Smooth muscle cell (in vitro differentiated cells): ENCODE data around the gene CNNM1. TPM values are rescaled to one million over a fixed set of nuclear protein-coding genes. Genes with fewer than 3 reads are reported as not detected.

Experiments used
- DNase-seq: peaks from one replicate; lab custom pipeline; 2025; ENCODE audit not compliant: unreplicated experiment; lab: John Stamatoyannopoulos, UW
- H2AFZ ChIP-seq: fragments of 200-600 bp; sonication (generic); 2 replicates; pipeline ENCODE4 v1.6.0; 2016; ENCODE audit warnings: antibody characterized with exemption, low read depth, mild to moderate bottlenecking
- H3F3A ChIP-seq: fragments of 200-600 bp; sonication (generic); 2 replicates; pipeline ENCODE4 v1.6.0; 2017; ENCODE audit warnings: antibody characterized with exemption, low read depth
- H3K27ac ChIP-seq: fragments of 200-600 bp; sonication (generic); 2 replicates; pipeline ENCODE4 v1.5.1; 2016; ENCODE audit warnings: low read depth, mild to moderate bottlenecking
- H3K27me3 ChIP-seq: fragments of 200-600 bp; sonication (generic); 2 replicates; pipeline ENCODE4 v1.6.1; 2016; ENCODE audit warnings: low read depth, mild to moderate bottlenecking
- H3K36me3 ChIP-seq: fragments of 200-600 bp; sonication (generic); 2 replicates; pipeline ENCODE4 v1.5.1; 2016; ENCODE audit warnings: low read depth
- H3K4me1 ChIP-seq: fragments of 200-600 bp; sonication (generic); 2 replicates; pipeline ENCODE4 v1.5.1; 2016; ENCODE audit warnings: low read depth
- H3K4me2 ChIP-seq: fragments of 200-600 bp; sonication (generic); 2 replicates; pipeline ENCODE4 v1.6.0; 2016; ENCODE audit warnings: mild to moderate bottlenecking
- H3K4me3 ChIP-seq: fragments of 200-600 bp; sonication (generic); 2 replicates; pipeline ENCODE4 v1.5.1; 2016; ENCODE audit warnings: mild to moderate bottlenecking
- H3K79me2 ChIP-seq: fragments of 200-600 bp; sonication (generic); 2 replicates; pipeline ENCODE4 v1.6.0; 2016; ENCODE audit warnings: low read depth, mild to moderate bottlenecking
- H3K9ac ChIP-seq: fragments of 200-600 bp; sonication (generic); 2 replicates; pipeline ENCODE4 v1.6.0; 2016; ENCODE audit warnings: low read depth
- H3K9me3 ChIP-seq: fragments of 200-600 bp; sonication (generic); replicated peaks from 2 replicates; pipeline ENCODE4 v1.5.1; 2016; ENCODE audit warnings: low read depth
- H4K20me1 ChIP-seq: fragments of 200-600 bp; sonication (generic); 2 replicates; pipeline ENCODE4 v1.6.0; 2016; ENCODE audit warnings: low read depth
- WGBS: methylation state at CpG from one replicate; pipeline ENCODE4 v1.1.7; 2016; ENCODE audit warnings: low lambda C conversion rate; 5-methylcytosine and 5-hydroxymethylcytosine counted together
- polyA plus RNA-seq: library from polyadenylated mRNA; unstranded; fragments of >200 nt; fragmentation: Nextera tagmentation; extraction: Ambion mirVana; gene quantifications from 2 replicates; pipeline ENCODE4 v1.2.1, GENCODE V29; 2016
- total RNA-seq: library from RNA; depleted of rRNA; stranded (reverse); fragments of >200 nt; gene quantifications from 2 replicates; pipeline ENCODE4 v1.2.3, GENCODE V29; 2014
- TF ChIP-seq, protein P1 (sequence below): fragments of 200-600 bp; sonication (generic); IDR thresholded peaks from 2 replicates; pipeline ENCODE4 v1.5.1; 2017; ENCODE audit warnings: borderline replicate concordance, mild to moderate bottlenecking, antibody characterized with exemption; ENCODE audit not compliant: insufficient read depth, poor library complexity, severe bottlenecking

CNNM1 gene
- total and polyA plus RNA-seq, 2 experiments from 2014 or later: 0.04 TPM; not detected in 1

GRCh38 chr10:99339077-99339476 lies 9.9 kb downstream of the CNNM1 start:
- H2AFZ ChIP-seq: no peak overlapping the region
- 83% methylated on average over 1 of the region's 1 CpG for WGBS
- no peak overlapping the region for H3K27ac ChIP-seq
- no peak overlapping the region for H3K4me2 ChIP-seq
- no peak for DNase-seq
- H3K4me3 ChIP-seq: no peak overlapping the region
- H3K79me2 ChIP-seq: no peaks in the 10 kb centered on the region
- no peaks in the 10 kb centered on the region for H3K36me3 ChIP-seq
- H3K9me3 ChIP-seq: no peaks in the 10 kb centered on the region
- peaks cover 21% of the 10 kb centered on the region for H3K27me3 ChIP-seq
- TF ChIP-seq, protein P1, sequence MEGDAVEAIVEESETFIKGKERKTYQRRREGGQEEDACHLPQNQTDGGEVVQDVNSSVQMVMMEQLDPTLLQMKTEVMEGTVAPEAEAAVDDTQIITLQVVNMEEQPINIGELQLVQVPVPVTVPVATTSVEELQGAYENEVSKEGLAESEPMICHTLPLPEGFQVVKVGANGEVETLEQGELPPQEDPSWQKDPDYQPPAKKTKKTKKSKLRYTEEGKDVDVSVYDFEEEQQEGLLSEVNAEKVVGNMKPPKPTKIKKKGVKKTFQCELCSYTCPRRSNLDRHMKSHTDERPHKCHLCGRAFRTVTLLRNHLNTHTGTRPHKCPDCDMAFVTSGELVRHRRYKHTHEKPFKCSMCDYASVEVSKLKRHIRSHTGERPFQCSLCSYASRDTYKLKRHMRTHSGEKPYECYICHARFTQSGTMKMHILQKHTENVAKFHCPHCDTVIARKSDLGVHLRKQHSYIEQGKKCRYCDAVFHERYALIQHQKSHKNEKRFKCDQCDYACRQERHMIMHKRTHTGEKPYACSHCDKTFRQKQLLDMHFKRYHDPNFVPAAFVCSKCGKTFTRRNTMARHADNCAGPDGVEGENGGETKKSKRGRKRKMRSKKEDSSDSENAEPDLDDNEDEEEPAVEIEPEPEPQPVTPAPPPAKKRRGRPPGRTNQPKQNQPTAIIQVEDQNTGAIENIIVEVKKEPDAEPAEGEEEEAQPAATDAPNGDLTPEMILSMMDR: no peak
- no peaks in the 10 kb centered on the region for H3F3A ChIP-seq
- H4K20me1 ChIP-seq: no peaks in the 10 kb centered on the region
- peaks cover 5% of the 10 kb centered on the region for H3K4me1 ChIP-seq
- H3K9ac ChIP-seq: no peak overlapping the region

DNA sequence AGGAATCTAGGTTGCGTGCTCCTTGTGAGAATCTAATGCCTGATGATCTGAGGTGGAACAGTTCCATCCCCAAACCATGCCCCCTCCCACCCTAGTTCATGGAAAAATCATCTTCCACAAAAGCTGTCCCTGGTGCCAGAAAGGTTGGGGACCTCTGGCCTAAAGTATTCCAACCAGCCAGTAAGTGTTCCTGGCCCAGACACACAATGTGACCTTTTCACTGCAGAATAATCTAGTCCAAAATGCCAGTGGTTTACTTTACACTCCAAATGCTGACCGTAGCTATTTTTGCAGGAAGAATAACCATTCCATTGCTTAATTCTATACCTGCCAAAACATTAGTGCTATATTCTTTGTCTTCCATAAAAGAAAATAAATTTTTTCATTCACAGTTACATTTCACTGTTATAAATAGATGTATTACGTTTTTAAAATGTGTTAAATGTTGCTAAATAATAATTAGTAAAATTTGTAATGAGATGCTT lies 10.4 kb downstream of the CNNM1 start:
- Histone ChIP-seq H3K79me2 (no peaks in the 10 kb centered on the region), H3K4me2 (no peak overlapping the region), H3K27me3 (peaks cover 21% of the 10 kb centered on the region), H3K4me3 (no peak overlapping the region), H3K9ac (no peak overlapping the region), H3F3A (no peaks in the 10 kb centered on the region), H4K20me1 (no peaks in the 10 kb centered on the region), H3K9me3 (no peaks in the 10 kb centered on the region), H3K27ac (no peak overlapping the region), H2AFZ (no peak overlapping the region), H3K36me3 (no peaks in the 10 kb centered on the region), H3K4me1 (peaks cover 5% of the 10 kb centered on the region)
- 92% methylated on average over 3 of the region's 3 CpGs for WGBS
- no peak for DNase-seq
- TF ChIP-seq, protein P1: no peak

- H3F3A ChIP-seq: no peaks in the 10 kb centered on the region
- no peaks in the 10 kb centered on the region for H3K79me2 ChIP-seq
- no peak overlapping the region for H3K27ac ChIP-seq
- 83% methylated on average over 3 of the region's 3 CpGs for WGBS
- no peak overlapping the region for H2AFZ ChIP-seq
- H3K4me3 ChIP-seq: no peak overlapping the region
- peaks cover 18% of the 10 kb centered on the region for H3K27me3 ChIP-seq
- H3K4me2 ChIP-seq: no peak overlapping the region
- DNase-seq: no peak
- no peaks in the 10 kb centered on the region for H3K9me3 ChIP-seq
- H3K4me1 ChIP-seq: peaks cover 5% of the 10 kb centered on the region
- H3K36me3 ChIP-seq: no peaks in the 10 kb centered on the region
- no peaks in the 10 kb centered on the region for H4K20me1 ChIP-seq
- no peak overlapping the region for H3K9ac ChIP-seq
- TF ChIP-seq, protein P1: no peak
Observed at GRCh38 chr10:99340650-99341049, 11.5 kb downstream of the CNNM1 start.

DNA sequence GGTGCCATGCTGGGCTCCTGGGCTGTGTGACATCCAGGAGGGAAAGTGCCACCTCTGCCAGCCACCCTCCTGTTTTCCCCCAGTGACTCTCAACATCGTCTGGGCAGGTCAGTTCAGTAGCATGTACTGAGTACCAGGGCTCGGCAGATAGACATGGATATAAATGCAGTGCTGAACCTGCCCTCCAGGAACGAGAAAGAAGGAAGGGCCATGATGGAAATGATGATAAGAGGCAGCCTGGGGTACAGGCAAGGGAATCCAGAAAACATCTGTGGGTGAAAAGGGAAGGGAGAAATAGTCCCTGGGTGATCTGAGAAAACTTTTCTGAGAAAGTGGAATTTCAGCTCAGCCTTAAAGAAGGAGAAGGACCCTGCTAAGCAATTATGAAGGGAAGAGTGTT lies 12.1 kb downstream of the CNNM1 start:
- 75% methylated on average over 3 of the region's 3 CpGs for WGBS

More for the DNA sequence above, 12.1 kb downstream of the CNNM1 start:
- Histone ChIP-seq H2AFZ (no peak overlapping the region), H3K9ac (no peak overlapping the region), H4K20me1 (no peaks in the 10 kb centered on the region), H3K36me3 (no peaks in the 10 kb centered on the region), H3K4me1 (peaks cover 5% of the 10 kb centered on the region), H3K79me2 (no peaks in the 10 kb centered on the region), H3K4me3 (no peak overlapping the region), H3F3A (no peaks in the 10 kb centered on the region), H3K27me3 (peaks cover 13% of the 10 kb centered on the region), H3K4me2 (no peak overlapping the region), H3K27ac (no peak overlapping the region), H3K9me3 (no peaks in the 10 kb centered on the region)
- TF ChIP-seq, protein P1: no peak
- no peak for DNase-seq
